Measurements from ENCODE around the gene ATAD1.
"Not testable (repeated sequence)": the region's sequence is repeated elsewhere in the genome, so short reads cannot be mapped to it uniquely, and the experiment has no call there.

Gene ATAD1

GRCh38 chr10:87845624-87845998 is 27.6 kb upstream of the ATAD1 start:
- DNase-seq = no peak

GRCh38 chr10:87844837-87845623 is 27.0 kb upstream of the ATAD1 start:
- peak; percentile 32 to 59 (median 54) for DNase-seq

GRCh38 chr10:87843714-87844113 is 25.7 kb upstream of the ATAD1 start:
- DNase-seq = no peak

DNA sequence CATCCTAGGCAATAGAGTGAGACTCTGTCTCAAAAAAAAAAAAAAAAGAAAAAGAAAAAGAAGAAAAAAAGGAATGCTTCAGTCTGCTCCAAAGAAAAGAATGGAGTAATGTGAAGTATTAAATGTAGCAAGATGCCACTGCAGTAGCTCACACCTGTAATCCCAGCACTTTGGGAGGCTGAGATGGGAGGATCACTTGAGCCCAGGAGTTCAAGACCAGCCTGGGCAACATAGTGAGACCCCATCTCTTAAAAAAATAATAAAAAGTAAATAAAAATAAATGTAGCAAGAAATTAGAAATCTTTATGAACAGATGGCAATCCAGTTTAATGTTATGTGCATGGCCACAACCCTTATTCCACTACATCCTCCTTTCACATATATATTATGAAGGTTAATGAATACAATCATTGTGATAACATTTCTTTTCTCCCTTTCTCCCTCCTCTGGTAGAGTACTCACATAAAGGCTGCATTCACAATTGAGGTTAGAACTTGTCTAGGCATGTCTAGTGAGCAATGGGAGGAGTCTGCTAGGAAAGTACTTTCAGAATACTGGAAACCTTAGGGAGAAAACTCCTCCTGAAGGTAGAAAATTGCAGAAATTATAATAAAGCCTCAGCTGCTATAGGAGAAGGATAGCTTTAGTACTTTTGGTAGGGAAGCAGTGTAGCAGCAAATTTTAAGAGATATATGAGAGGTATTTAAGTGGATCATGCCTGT is 24.9 kb upstream of the ATAD1 start:
- DNase-seq = no peak

DNA sequence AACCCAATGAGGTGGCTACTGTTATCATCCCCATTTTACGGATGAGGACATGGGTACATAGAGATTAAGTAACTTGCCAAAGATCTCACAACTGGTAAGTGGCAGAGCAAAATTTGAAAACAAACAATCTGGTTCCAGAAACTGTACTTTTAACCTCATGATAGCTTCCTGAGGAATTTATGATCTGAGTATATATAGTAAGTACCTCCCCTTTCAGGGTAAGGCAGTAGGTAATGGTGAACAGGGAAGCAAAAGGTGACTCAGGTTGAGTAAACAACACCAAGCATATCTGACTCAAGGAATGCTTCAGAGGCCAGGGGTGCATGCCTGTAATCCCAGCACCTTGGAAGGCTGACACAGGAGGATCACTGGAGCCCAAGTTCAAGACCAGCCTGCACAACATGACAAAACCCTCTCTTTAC is 24.2 kb upstream of the ATAD1 start:
- DNase-seq = no peak

DNA sequence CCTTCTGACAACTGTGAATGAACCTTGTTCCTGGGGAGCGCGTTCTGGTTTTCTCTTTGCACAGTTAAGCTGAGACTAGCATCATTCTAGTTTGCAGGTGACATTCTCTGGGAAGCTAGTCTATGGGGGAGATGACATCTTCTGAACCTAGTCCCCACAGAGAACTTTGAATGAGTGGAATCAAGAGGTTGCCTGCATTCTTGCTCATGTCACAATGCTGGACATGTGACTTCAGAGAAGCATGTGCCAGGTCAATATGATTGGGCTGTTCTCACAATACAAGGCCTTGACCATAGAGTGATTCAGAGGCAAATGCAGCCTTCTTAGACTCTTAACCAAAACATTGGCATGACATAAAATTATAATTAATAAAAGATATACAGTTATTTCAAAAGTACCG is 23.2 kb upstream of the ATAD1 start:
- no peak for DNase-seq

- DNase-seq = no peak
These were observed 20.6 kb upstream of the ATAD1 start for GRCh38 chr10:87838650-87839049.

DNA sequence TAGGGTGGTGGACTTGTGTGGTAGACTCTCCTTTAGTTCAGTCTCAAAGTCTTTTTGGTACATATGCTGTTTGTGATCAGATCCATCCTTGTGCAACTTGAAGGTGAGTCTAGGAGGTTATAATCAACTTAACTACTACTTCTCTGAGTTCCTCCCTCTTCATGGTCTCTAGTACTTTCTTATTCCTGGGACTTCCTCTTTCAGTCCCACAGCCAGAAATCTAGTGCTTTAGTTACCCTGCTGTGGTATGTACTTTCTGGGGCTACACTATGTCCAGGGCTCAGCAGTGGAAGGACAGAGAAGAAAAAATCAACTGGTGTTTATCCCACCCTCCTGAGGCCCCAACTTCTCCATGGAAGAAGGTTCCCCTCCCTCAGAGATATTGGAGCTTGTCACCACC is 19.4 kb upstream of the ATAD1 start:
- peak; percentile 26 to 49 (median 48) for DNase-seq

GRCh38 chr10:87836098-87836497 is 18.1 kb upstream of the ATAD1 start:
- DNase-seq = no peak

GRCh38 chr10:87829986-87830729 is 12.1 kb upstream of the ATAD1 start:
- no peak for DNase-seq

DNA sequence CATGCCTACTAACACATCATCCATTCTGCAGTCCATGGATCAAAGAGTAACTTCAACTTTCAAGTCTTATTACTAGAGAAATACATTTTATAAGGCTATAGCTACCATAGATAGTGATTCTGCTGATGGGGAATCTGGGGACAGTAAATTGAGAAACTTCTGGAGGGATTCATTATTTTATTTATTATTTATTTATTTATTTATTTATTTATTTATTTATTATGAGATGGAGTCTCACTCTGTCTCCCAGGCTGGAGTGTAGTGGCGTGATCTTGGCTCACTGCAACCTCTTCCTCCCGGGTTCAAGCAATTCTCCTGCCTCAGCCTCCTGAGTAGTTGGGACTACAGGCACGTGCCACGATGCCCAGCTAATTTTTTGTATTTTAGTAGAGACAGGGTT is 11.0 kb upstream of the ATAD1 start:
- not testable (repeated sequence) for DNase-seq

DNA sequence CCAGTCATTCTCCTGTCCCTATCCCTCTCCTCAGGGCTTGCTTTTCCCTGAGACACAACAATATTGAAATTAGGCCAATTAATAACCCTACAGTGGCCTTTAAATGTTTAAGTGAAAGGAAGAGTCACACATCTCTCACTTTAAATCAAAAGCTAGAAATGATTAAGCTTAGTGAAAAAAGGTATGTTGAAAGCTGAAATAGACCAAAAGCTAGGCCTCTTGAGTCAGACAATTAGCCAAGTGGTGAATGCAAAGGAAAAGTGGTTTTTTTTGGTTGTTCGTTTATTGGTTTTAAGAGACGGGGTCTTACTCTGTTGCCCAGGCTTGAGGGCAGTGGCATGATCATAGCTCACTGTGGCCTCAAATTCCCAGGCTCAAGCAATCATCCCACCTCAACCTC is 9.7 kb upstream of the ATAD1 start:
- no peak for DNase-seq

GRCh38 chr10:87826653-87827052 is 8.6 kb upstream of the ATAD1 start:
- DNase-seq = no peak

DNA sequence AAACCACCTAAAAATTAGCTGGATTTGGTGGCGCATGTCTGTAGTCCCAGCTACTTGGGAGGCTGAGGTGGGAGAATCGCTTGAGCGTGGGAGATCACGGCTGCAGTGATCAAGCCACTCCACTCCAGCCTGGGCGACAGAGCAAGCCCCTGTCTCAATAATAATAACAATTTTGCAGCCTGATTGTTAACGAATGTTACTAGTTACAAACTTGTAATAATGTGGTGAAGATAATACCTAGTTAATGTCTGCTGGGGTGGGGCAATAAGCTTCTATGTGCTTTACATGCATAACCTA is 1.2 kb upstream of the ATAD1 start:
- DNase-seq = no peak

GRCh38 chr10:87818505-87819288 is 671 bp upstream of the ATAD1 start:
- peak; percentile 28 to 43 (median 35) for DNase-seq

DNA sequence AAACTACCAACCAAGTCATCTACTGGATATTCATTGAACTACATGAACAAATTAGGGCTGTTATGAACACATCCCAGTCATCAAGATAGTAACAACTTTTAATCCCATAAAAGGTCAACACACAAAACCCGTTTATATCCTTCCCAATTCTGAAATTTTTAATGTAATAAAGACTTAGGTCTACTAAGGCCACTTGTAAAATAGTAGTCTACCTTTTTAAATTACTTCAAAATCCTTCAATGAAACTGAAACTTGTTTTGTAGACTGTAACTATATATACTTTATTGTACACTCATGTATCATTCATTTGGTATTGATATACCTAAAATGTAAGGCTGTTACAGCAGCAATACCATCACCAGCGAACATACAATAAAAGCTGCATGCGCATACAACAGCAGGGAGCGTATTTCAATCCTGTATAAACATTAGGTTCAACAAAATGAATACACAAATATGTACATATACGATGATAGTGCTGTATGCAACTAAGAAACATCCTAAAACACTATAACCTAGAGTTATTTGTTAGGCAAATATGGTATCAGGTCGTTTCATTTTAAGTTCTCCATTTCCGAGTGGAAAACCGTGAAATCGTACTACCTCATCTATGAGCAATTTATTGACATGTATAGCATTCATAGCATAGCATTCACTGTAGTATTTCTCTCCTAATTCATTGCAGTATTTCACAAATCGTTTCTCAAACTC is 973 bp downstream of the ATAD1 start:
- peak; percentile 21 to 43 (median 41) for DNase-seq

DNA sequence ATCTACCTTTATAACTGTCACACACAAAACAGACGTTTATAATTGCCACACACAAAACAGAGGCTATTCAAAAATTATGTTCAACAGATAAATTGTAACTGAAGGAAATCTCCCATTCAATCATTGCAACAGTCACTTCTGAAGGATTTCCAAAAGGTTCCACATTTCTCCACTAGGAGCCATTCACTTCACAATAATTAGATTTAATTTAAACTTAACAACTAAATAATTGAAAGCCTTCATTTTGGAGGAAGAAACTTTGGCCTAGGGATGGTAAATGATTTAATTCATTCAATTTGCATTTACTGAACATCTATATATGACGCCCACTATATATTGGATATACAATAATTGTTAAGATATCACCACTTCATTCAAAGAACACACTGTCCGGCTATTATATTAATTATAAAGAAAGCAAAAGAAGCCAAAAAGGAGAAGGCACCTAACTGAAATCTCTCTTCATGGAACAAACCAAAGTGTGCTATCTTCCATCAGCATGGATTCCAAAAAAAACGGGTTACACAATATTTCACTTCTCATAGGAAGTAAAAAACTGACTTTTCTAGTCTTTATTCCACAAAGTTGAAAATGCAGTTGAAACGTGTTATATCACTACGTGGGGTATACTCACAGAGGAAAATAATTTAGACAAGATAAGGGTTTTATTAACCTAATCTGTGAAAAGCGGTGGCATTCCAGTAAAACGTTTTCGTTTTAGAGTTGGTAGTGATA is 1.7 kb downstream of the ATAD1 start:
- DNase-seq = peak in 2 of 3 donors; percentile 16 to 25

- no peak for DNase-seq
These were observed 13.0 kb downstream of the ATAD1 start for GRCh38 chr10:87804939-87805569.

- DNase-seq = no peak
These were observed 14.2 kb downstream of the ATAD1 start for GRCh38 chr10:87803831-87804230.

DNA sequence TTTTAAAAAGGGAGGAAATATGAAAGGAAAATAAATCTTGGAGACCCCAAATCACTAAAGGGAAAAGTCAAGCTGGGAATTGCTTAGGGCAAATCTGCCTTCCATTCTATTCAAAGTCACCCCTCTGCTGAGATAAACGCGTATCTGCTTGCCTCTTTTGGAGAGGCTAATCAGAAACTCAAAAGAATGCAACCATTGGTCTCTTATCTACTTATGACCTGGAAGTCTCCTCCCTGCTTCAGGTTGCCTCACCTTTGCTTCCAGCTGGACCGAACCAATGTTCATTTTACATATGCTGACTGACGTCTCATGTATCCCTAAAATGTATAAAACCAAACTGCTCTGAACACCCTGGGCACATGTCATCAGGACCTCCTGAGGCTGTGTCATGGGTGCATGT is 14.7 kb downstream of the ATAD1 start:
- no peak for DNase-seq

DNA sequence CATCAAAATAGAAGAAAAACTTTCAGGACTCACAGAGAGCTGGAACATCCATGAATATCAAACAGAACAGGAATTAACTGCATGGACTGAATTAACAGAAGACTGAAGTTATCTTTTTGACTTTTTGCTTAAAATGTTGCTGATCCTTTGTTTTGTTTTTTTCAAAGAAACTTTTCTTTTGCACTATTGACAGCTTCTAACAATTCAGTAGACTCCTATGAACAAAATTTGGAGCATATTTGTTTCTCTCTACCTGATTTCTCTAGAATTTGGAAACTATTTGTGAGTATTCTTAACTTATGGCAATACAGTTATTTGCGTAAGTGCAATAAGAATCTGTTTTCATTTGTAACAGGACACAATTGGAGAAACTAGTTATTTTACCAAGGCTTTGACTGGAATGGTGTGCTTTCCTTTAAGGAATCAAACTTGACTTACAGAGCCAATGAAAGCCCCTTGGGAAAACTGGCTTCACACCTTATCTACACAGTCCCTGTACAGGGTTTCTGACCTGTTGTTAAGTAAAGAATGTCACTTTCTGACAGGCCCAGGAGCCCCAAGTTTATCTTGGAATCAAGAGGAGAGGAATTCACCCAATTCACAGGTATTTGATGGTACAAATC is 16.1 kb downstream of the ATAD1 start:
- not testable (repeated sequence) for DNase-seq
